ENCODE data around the gene LUC7L.
"Not testable (repeated sequence)": the region's sequence is repeated elsewhere in the genome, so short reads cannot be mapped to it uniquely, and the experiment has no call there.

LUC7L gene

GRCh38 chr16:179211-180092, 49.8 kb downstream of the LUC7L start:
- no peak for DNase-seq (ENCODE audit: low spot score)

GRCh38 chr16:178668-179015, 50.6 kb downstream of the LUC7L start:
- DNase-seq (ENCODE audit: low spot score): no peak

DNA sequence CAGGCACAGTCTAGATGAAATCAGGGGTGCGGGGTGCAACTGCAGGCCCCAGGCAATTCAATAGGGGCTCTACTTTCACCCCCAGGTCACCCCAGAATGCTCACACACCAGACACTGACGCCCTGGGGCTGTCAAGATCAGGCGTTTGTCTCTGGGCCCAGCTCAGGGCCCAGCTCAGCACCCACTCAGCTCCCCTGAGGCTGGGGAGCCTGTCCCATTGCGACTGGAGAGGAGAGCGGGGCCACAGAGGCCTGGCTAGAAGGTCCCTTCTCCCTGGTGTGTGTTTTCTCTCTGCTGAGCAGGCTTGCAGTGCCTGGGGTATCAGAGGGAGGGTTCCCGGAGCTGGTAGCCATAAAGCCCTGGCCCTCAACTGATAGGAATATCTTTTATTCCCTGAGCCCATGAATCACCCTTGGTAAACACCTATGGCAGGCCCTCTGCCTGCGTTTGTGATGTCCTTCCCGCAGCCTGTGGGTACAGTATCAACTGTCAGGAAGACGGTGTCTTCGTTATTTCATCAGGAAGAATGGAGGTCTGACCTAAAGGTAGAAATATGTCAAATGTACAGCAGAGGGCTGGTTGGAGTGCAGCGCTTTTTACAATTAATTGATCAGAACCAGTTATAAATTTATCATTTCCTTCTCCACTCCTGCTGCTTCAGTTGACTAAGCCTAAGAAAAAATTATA, 51.1 kb downstream of the LUC7L start:
- DNase-seq (ENCODE audit: low spot score): no peak

DNA sequence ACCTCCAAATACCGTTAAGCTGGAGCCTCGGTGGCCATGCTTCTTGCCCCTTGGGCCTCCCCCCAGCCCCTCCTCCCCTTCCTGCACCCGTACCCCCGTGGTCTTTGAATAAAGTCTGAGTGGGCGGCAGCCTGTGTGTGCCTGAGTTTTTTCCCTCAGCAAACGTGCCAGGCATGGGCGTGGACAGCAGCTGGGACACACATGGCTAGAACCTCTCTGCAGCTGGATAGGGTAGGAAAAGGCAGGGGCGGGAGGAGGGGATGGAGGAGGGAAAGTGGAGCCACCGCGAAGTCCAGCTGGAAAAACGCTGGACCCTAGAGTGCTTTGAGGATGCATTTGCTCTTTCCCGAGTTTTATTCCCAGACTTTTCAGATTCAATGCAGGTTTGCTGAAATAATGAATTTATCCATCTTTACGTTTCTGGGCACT, 51.8 kb downstream of the LUC7L start:
- no peak for DNase-seq (ENCODE audit: low spot score)

DNA sequence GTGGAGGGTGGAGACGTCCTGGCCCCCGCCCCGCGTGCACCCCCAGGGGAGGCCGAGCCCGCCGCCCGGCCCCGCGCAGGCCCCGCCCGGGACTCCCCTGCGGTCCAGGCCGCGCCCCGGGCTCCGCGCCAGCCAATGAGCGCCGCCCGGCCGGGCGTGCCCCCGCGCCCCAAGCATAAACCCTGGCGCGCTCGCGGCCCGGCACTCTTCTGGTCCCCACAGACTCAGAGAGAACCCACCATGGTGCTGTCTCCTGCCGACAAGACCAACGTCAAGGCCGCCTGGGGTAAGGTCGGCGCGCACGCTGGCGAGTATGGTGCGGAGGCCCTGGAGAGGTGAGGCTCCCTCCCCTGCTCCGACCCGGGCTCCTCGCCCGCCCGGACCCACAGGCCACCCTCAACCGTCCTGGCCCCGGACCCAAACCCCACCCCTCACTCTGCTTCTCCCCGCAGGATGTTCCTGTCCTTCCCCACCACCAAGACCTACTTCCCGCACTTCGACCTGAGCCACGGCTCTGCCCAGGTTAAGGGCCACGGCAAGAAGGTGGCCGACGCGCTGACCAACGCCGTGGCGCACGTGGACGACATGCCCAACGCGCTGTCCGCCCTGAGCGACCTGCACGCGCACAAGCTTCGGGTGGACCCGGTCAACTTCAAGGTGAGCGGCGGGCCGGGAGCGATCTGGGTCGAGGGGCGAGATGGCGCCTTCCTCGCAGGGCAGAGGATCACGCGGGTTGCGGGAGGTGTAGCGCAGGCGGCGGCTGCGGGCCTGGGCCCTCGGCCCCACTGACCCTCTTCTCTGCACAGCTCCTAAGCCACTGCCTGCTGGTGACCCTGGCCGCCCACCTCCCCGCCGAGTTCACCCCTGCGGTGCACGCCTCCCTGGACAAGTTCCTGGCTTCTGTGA, 52.5 kb downstream of the LUC7L start, which contains the start of gene HBA1:
HBA1 (plus strand) TSS at position 204 of the 906 bp plus-strand sequence; CDS start at position 241, 37 bp downstream.
- DNase-seq (ENCODE audit: low spot score): not testable (repeated sequence)

DNA sequence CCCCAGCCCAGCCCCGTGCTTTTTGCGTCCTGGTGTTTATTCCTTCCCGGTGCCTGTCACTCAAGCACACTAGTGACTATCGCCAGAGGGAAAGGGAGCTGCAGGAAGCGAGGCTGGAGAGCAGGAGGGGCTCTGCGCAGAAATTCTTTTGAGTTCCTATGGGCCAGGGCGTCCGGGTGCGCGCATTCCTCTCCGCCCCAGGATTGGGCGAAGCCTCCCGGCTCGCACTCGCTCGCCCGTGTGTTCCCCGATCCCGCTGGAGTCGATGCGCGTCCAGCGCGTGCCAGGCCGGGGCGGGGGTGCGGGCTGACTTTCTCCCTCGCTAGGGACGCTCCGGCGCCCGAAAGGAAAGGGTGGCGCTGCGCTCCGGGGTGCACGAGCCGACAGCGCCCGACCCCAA, 53.2 kb downstream of the LUC7L start:
- not testable (repeated sequence) for DNase-seq (ENCODE audit: low spot score)

DNA sequence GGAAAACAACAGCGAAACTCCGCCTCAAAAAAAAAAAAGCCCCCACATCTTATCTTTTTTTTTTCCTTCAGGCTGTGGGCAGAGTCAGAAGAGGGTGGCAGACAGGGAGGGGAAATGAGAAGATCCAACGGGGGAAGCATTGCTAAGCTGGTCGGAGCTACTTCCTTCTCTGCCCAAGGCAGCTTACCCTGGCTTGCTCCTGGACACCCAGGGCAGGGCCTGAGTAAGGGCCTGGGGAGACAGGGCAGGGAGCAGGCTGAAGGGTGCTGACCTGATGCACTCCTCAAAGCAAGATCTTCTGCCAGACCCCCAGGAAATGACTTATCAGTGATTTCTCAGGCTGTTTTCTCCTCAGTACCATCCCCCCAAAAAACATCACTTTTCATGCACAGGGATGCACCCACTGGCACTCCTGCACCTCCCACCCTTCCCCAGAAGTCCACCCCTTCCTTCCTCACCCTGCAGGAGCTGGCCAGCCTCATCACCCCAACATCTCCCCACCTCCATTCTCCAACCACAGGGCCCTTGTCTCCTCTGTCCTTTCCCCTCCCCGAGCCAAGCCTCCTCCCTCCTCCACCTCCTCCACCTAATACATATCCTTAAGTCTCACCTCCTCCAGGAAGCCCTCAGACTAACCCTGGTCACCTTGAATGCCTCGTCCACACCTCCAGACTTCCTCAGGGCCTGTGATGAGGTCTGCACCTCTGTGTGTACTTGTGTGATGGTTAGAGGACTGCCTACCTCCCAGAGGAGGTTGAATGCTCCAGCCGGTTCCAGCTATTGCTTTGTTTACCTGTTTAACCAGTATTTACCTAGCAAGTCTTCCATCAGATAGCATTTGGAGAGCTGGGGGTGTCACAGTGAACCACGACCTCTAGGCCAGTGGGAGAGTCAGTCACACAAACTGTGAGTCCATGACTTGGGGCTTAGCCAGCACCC, 54.0 kb downstream of the LUC7L start:
- no peak for DNase-seq (ENCODE audit: low spot score)

- not testable (repeated sequence) for DNase-seq (ENCODE audit: low spot score)
Measured at GRCh38 chr16:173928-174769, 55.1 kb downstream of the LUC7L start.

GRCh38 chr16:173211-173854, 55.9 kb downstream of the LUC7L start:
- DNase-seq (ENCODE audit: low spot score): not testable (repeated sequence)

DNA sequence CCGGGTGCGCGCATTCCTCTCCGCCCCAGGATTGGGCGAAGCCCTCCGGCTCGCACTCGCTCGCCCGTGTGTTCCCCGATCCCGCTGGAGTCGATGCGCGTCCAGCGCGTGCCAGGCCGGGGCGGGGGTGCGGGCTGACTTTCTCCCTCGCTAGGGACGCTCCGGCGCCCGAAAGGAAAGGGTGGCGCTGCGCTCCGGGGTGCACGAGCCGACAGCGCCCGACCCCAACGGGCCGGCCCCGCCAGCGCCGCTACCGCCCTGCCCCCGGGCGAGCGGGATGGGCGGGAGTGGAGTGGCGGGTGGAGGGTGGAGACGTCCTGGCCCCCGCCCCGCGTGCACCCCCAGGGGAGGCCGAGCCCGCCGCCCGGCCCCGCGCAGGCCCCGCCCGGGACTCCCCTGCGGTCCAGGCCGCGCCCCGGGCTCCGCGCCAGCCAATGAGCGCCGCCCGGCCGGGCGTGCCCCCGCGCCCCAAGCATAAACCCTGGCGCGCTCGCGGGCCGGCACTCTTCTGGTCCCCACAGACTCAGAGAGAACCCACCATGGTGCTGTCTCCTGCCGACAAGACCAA, 56.8 kb downstream of the LUC7L start, which contains the start of gene HBA2:
HBA2 (plus strand) TSS at position 503 of the 568 bp plus-strand sequence; CDS start at position 540, 37 bp downstream.
- DNase-seq (ENCODE audit: low spot score): not testable (repeated sequence)

DNA sequence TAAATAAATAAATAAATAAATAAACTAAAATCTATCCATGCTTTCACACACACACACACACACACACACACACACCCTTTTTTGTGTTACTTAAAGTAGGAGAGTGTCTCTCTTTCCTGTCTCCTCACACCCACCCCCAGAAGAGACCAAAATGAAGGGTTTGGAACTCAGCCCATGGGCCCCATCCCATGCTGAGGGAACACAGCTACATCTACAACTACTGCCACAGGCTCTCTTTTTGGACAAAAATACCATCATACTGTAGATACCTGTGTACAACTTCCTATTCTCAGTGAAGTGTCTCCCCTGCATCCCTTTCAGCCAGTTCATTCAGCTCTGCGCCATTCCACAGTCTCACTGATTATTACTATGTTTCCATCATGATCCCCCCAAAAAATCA, 58.5 kb downstream of the LUC7L start:
- DNase-seq (ENCODE audit: low spot score): no peak

DNA sequence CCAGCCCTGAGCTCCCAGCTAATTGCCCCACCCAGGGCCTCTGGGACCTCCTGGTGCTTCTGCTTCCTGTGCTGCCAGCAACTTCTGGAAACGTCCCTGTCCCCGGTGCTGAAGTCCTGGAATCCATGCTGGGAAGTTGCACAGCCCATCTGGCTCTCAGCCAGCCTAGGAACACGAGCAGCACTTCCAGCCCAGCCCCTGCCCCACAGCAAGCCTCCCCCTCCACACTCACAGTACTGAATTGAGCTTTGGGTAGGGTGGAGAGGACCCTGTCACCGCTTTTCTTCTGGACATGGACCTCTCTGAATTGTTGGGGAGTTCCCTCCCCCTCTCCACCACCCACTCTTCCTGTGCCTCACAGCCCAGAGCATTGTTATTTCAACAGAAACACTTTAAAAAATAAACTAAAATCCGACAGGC, 59.2 kb downstream of the LUC7L start:
- DNase-seq (ENCODE audit: low spot score): not testable (repeated sequence)

DNA sequence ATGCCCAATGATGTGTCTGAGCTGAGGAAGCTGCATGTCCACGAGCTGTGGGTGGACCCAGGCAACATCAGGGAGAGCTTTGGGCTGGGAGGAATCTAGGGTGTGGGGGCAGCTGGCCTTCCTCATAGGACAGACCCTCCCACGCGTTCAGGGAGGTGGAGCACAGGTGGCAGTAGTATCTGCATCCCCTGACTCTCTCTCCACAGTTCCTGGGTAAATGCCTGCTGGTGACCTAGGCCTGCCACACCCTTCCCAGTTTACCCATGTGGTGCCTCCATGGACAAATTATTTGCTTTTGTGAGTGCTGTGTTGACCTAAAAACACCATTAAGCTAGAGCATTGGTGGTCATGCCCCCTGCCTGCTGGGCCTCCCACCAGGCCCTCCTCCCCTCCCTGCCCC, 60.2 kb downstream of the LUC7L start:
- DNase-seq (ENCODE audit: low spot score): no peak

DNA sequence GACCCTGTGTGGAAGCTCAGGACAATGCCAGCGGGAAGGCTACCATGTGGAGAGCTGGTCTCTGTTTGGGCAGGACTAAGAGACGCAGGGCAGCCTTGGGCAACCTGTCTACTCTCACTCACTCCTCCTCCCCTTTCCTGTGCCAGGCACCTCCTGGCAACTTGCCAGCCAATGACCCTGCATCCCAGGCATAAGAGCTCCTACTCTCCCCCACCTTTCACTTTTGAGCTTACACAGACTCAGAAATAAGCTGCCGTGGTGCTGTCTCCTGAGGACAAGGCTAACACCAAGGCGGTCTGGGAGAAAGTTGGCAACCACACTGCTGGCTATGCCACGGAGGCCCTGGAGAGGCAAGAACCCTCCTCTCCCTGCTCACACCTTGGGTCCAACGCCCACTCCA, 60.8 kb downstream of the LUC7L start:
- DNase-seq (ENCODE audit: low spot score): no peak

- DNase-seq (ENCODE audit: low spot score): no peak
Measured at GRCh38 chr16:167122-167690, 62.0 kb downstream of the LUC7L start.

DNA sequence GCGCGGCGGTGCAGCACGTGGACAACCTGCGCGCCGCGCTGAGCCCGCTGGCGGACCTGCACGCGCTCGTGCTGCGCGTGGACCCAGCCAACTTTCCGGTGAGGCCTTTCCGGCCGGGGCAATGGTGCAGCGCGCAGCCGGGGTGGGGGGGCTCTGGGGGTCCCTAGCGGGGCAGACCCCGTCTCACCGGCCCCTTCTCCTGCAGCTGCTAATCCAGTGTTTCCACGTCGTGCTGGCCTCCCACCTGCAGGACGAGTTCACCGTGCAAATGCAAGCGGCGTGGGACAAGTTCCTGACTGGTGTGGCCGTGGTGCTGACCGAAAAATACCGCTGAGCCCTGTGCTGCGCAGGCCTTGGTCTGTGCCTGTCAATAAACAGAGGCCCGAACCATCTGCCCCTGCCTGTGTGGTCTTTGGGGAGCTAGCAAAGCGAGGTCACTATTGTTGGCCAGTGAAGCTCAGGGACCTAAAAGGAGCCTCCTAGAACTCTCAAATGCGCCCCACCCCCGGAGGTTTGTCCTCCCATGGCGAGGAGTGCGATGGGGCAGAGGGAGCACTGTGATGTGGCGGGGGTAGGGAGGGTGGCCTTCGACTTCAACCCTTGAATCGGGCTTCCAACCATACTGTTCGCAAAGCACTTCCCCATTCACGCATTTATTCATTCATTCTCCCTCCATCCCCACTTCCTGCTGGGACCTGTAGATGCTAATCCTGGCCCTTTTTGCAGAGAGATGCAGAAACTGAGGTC, 62.7 kb downstream of the LUC7L start:
- DNase-seq (ENCODE audit: low spot score): no peak

GRCh38 chr16:165539-166374, 63.5 kb downstream of the LUC7L start, which contains the start of gene HBM:
Gene HBM (plus strand): TSS chr16:165978. CDS start chr16:165998, 20 bp downstream.
- no peak for DNase-seq (ENCODE audit: low spot score)

Data from HuH-7 (cell line).